B cell (primary cell): ENCODE measurements around the gene TBC1D22A. TPM values are rescaled to one million over a fixed set of nuclear protein-coding genes. Genes with fewer than 3 reads are reported as not detected.

Experiments
- ATAC-seq: fragments of 200-7000 bp; cut with Tn5 transposase; one replicate; pipeline ENCODE4 v1.10.0; 2021; ENCODE audit warnings: low read depth, mild to moderate bottlenecking, moderate number of reproducible peaks, moderate library complexity
- CTCF ChIA-PET: fragments of 350-600 bp; sonication (Branson Sonifier 250); formaldehyde crosslinking; loops from one replicate; lab custom pipeline; 2021; ENCODE audit warnings: antibody characterized with exemption, inconsistent platforms; lab: Charles Lee
- POLR2A ChIA-PET: fragments of 350-600 bp; sonication (Branson Sonifier 250); formaldehyde crosslinking; loops from one replicate; lab custom pipeline; 2021; ENCODE audit warnings: antibody characterized with exemption; lab: Charles Lee
- DNase-seq: peaks from one replicate; pipeline ENCODE4 v3.0.0; 2013
- H2AFZ ChIP-seq: 2 replicates; pipeline ENCODE4 v1.6.1; 2012; ENCODE audit warnings: mild to moderate bottlenecking, low read depth, low read length; ENCODE audit not compliant: insufficient read depth, poor library complexity, severe bottlenecking
- H3K27ac ChIP-seq, 2 donors: 1 replicate in 1 of 2; 2 replicates in 1 of 2; pipeline ENCODE4 v1.5.1; 2012 to 2013; ENCODE audit warnings: low read length in 2 of 2, mild to moderate bottlenecking in 2 of 2, moderate library complexity in 1 of 2
- H3K27me3 ChIP-seq, 4 experiments: fragments of 200-600 bp in 1 of 4; sonication (generic) in 1 of 4; replicated peaks in 1 of 4; 1 replicate in 2 of 4; 2 replicates in 2 of 4; pipeline versions ENCODE4 v1.6.1 to v1.7.0; 2013 to 2016; ENCODE audit warnings: low read length in 3 of 4, mild to moderate bottlenecking in 2 of 4, mixed read lengths in 1 of 4, moderate library complexity in 1 of 4; ENCODE audit not compliant: insufficient read depth in 4 of 4, control insufficient read depth in 3 of 4; ENCODE audit errors: control extremely low read depth in 1 of 4
- H3K36me3 ChIP-seq, 2 experiments: replicated peaks in 1 of 2; 1 replicate in 1 of 2; 2 replicates in 1 of 2; pipeline versions ENCODE4 v1.6.1 to v1.7.1; 2013; ENCODE audit warnings: low read length in 1 of 2; ENCODE audit not compliant: insufficient read depth in 2 of 2, control insufficient read depth in 1 of 2; ENCODE audit errors: control extremely low read depth in 1 of 2, extremely low read depth in 1 of 2
- H3K4me1 ChIP-seq, 2 donors: fragments of 200-600 bp in 1 of 2; sonication (generic) in 1 of 2; 1 replicate in 1 of 2; 2 replicates in 1 of 2; pipeline versions ENCODE4 v1.5.1 to v1.6.1; 2013 to 2017; ENCODE audit warnings: low read length in 2 of 2; ENCODE audit not compliant: control insufficient read depth in 2 of 2, insufficient read depth in 2 of 2
- H3K4me2 ChIP-seq: replicated peaks from 2 replicates; pipeline ENCODE3; 2012; ENCODE audit warnings: mild to moderate bottlenecking, low read depth, low read length; ENCODE audit not compliant: poor library complexity, severe bottlenecking
- H3K4me3 ChIP-seq, 5 experiments: fragments of 200-600 bp in 1 of 5; sonication (generic) in 1 of 5; 1 replicate in 3 of 5; 2 replicates in 2 of 5; pipeline versions ENCODE4 v1.5.1 to v1.7.0; 2011 to 2016; ENCODE audit warnings: low read length in 4 of 5, mild to moderate bottlenecking in 4 of 5, low read depth in 2 of 5, control low read depth in 1 of 5, moderate library complexity in 1 of 5; ENCODE audit not compliant: insufficient read depth in 1 of 5; ENCODE audit errors: control extremely low read depth in 1 of 5, extremely low read depth in 1 of 5
- H3K79me2 ChIP-seq: fragments of 200-600 bp; sonication (generic); one replicate; pipeline ENCODE4 v1.6.0; 2016; ENCODE audit warnings: low read length; ENCODE audit not compliant: control insufficient read depth, insufficient read depth
- H3K9ac ChIP-seq: fragments of 200-600 bp; sonication (generic); 2 replicates; pipeline ENCODE4 v1.6.1; 2017; ENCODE audit warnings: mild to moderate bottlenecking, low read length, moderate library complexity
- H3K9me3 ChIP-seq, 3 donors: one replicate each; pipeline versions ENCODE4 v1.6.1 to v1.7.1; 2013; ENCODE audit warnings: low read length in 2 of 3; ENCODE audit not compliant: control insufficient read depth in 2 of 3, insufficient read depth in 1 of 3; ENCODE audit errors: control extremely low read depth in 1 of 3
- H4K20me1 ChIP-seq: 2 replicates; pipeline ENCODE4 v1.6.0; 2012; ENCODE audit warnings: mild to moderate bottlenecking, low read length; ENCODE audit not compliant: insufficient read depth, control insufficient read depth, poor library complexity, severe bottlenecking
- H3K27ac Mint-ChIP-seq: one replicate; pipeline ENCODE4 v1.8.0; 2021; ENCODE audit warnings: mixed read lengths
- H3K27me3 Mint-ChIP-seq: one replicate; pipeline ENCODE4 v1.8.0; 2021; ENCODE audit warnings: mixed read lengths
- H3K4me1 Mint-ChIP-seq: one replicate; pipeline ENCODE4 v1.8.0; 2021; ENCODE audit warnings: mixed read lengths
- H3K4me3 Mint-ChIP-seq: one replicate; pipeline ENCODE4 v1.8.0; 2021; ENCODE audit warnings: mixed read lengths
- H3K9me3 Mint-ChIP-seq: one replicate; pipeline ENCODE4 v1.8.0; 2022; ENCODE audit warnings: mixed read lengths; ENCODE audit not compliant: insufficient read depth
- CTCF ChIP-seq: fragments of 200-600 bp; IDR thresholded peaks from one replicate; pipeline ENCODE4 v1.8.0; 2022; ENCODE audit warnings: antibody characterized with exemption, mild to moderate bottlenecking
- EZH2 ChIP-seq: IDR thresholded peaks from 2 replicates; pipeline ENCODE4 v1.6.1; 2012; ENCODE audit warnings: borderline replicate concordance, low read depth, mild to moderate bottlenecking, moderate library complexity, low read length; ENCODE audit not compliant: insufficient read depth, poor library complexity, severe bottlenecking
- WGBS: methylation state at CpG from one replicate; pipeline ENCODE4 v1.1.5; 2013; ENCODE audit warnings: missing lambda C conversion rate; ENCODE audit not compliant: insufficient coverage; 5-methylcytosine and 5-hydroxymethylcytosine counted together
- intact Hi-C: fragments of 100-400 bp; cut with micrococcal nuclease; formaldehyde crosslinking; loops from one replicate; pipeline ENCODE4 v1.10.0; 2022
- polyA plus RNA-seq: library from polyadenylated mRNA; depleted of rRNA; stranded (reverse); fragments of >200 nt; gene quantifications from 2 replicates; pipeline ENCODE4 v1.2.3, GENCODE V29; 2012
- total RNA-seq, 2 donors: library from RNA; stranded (reverse); fragments of 120-200 nt in 1 of 2; gene quantifications; 1 replicate in 1 of 2; 2 replicates in 1 of 2; pipeline versions ENCODE4 v1.2.3 to v1.2.4, GENCODE V29; 2013 to 2022

TBC1D22A gene
- total and polyA plus RNA-seq, 2 donors (not counting 1 experiment from before 2014, with no cell fraction given): 73.8 to 128 TPM

GRCh38 chr22:47206164-47206563, 443.7 kb downstream of the TBC1D22A start:
- Mint-ChIP-seq H3K4me3 (no peak overlapping the region), H3K27me3 (no peaks in the 10 kb centered on the region), H3K27ac (no peak overlapping the region), H3K4me1 (no peaks in the 10 kb centered on the region), H3K9me3 (no peaks in the 10 kb centered on the region)
- Histone ChIP-seq H2AFZ (no peak overlapping the region), H3K4me2 (no peak overlapping the region), H3K9ac (no peak overlapping the region), H3K36me3 (no peaks in the 10 kb centered on the region), H3K27ac (no peak overlapping the region), H3K27me3 (no peaks in the 10 kb centered on the region), H3K9me3 (no peaks in the 10 kb centered on the region), H3K79me2 (no peaks in the 10 kb centered on the region), H3K4me3 (no peak overlapping the region), H3K4me1 (no peaks in the 10 kb centered on the region), H4K20me1 (no peaks in the 10 kb centered on the region)
- 83% methylated on average over 2 of the region's 3 CpGs for whole genome bisulfite sequencing
- CTCF ChIA-PET: no interaction called here
- POLR2A ChIA-PET: no interaction called here
- no peak for DNase-seq
- intact Hi-C loops: no loop called here
- no peak for ATAC-seq
- TF ChIP-seq CTCF: no peak
- no peak for TF ChIP-seq EZH2

GRCh38 chr22:47206666-47207218, 444.3 kb downstream of the TBC1D22A start:
- H4K20me1 ChIP-seq: no peaks in the 10 kb centered on the region
- Mint-ChIP-seq H3K9me3 (no peaks in the 10 kb centered on the region), H3K4me3 (no peak overlapping the region), H3K27ac (no peak overlapping the region), H3K27me3 (no peaks in the 10 kb centered on the region), H3K4me1 (no peaks in the 10 kb centered on the region)
- CTCF ChIA-PET: no interaction called here
- no peak overlapping the region for H3K4me3 ChIP-seq
- H3K9me3 ChIP-seq: no peaks in the 10 kb centered on the region
- ATAC-seq (no peak), DNase-seq (no peak)
- H2AFZ ChIP-seq: no peak overlapping the region
- H3K4me2 ChIP-seq: no peak overlapping the region
- H3K27ac ChIP-seq: no peak overlapping the region
- H3K9ac ChIP-seq: no peak overlapping the region
- no peaks in the 10 kb centered on the region for H3K79me2 ChIP-seq
- POLR2A ChIA-PET: no interaction called here
- intact Hi-C loops: no loop called here
- 94% methylated on average over 6 of the region's 9 CpGs for WGBS
- H3K27me3 ChIP-seq: no peaks in the 10 kb centered on the region
- no peaks in the 10 kb centered on the region for H3K4me1 ChIP-seq
- no peak for TF ChIP-seq CTCF
- TF ChIP-seq EZH2: no peak
- no peaks in the 10 kb centered on the region for H3K36me3 ChIP-seq
